A549 (cell line): ENCODE results near the gene SLC44A2.

Experiments
- EP300 ChIP-seq, 2 experiments: fragments of >200 bp; sonication (Bioruptor Twin); formaldehyde crosslinking; IDR thresholded peaks; 2 replicates in 1 of 2; 3 replicates in 1 of 2; pipeline ENCODE4 v1.6.1; 2016 to 2017
- JUN ChIP-seq, 2 experiments: fragments of >200 bp; sonication (Bioruptor Twin); formaldehyde crosslinking; IDR thresholded peaks; 2 replicates in 1 of 2; 3 replicates in 1 of 2; pipeline ENCODE4 v1.6.1; 2016 to 2017
- JUNB ChIP-seq: fragments of >200 bp; sonication (Bioruptor Twin); formaldehyde crosslinking; IDR thresholded peaks from 2 replicates; pipeline ENCODE4 v1.6.1; 2016
- SMC3 ChIP-seq: fragments of >200 bp; sonication (Bioruptor Twin); formaldehyde crosslinking; IDR thresholded peaks from 3 replicates; pipeline ENCODE4 v1.6.1; 2018; ENCODE audit warnings: inconsistent platforms
- ZC3H11A ChIP-seq: fragments of 450-650 bp; IDR thresholded peaks from 2 replicates; pipeline ENCODE4 v1.6.1; 2014; ENCODE audit warnings: antibody characterized with exemption, mild to moderate bottlenecking
- TF ChIP-seq, protein P1 (sequence below): fragments of >200 bp; sonication (Bioruptor Twin); formaldehyde crosslinking; IDR thresholded peaks from 3 replicates; pipeline ENCODE4 v1.5.1; 2016
- TF ChIP-seq, protein P2 (sequence below): fragments of 450-650 bp; IDR thresholded peaks from 2 replicates; pipeline ENCODE4 v1.6.1; 2014; ENCODE audit warnings: antibody characterized with exemption

DNA sequence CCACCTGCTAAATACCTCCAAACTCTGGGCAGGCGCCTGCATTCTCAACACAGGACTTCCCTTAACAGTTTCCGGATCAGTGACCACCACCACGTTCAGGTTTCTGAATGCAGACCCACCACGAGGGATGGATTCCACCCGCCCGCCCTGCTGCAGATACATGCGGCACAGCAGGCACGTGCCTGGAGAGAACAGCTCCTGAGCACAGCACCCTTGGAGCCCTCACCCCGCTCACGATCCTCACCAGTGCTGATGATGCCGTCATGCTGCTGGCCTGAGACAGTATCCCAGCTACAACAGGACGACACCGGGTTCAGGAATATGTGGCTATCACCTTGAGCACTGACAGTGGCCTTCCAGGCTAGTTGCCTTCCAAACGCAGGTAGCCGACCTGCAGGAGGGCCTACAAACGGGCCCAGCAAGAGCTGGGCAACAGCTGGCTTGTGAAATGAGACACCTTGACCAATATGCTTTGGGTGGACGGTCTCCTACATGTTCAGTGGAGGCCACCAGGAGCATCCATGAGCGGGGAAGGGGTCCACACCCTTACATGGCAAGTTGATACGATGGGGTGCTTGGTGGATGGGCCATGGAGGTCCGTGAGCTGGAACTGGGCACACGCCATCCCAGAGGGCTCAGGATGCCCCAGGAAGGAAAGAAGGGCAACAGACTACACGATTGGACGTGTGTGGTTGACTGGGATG, 66.0 kb downstream of the SLC44A2 start:
- TF ChIP-seq, protein P1, sequence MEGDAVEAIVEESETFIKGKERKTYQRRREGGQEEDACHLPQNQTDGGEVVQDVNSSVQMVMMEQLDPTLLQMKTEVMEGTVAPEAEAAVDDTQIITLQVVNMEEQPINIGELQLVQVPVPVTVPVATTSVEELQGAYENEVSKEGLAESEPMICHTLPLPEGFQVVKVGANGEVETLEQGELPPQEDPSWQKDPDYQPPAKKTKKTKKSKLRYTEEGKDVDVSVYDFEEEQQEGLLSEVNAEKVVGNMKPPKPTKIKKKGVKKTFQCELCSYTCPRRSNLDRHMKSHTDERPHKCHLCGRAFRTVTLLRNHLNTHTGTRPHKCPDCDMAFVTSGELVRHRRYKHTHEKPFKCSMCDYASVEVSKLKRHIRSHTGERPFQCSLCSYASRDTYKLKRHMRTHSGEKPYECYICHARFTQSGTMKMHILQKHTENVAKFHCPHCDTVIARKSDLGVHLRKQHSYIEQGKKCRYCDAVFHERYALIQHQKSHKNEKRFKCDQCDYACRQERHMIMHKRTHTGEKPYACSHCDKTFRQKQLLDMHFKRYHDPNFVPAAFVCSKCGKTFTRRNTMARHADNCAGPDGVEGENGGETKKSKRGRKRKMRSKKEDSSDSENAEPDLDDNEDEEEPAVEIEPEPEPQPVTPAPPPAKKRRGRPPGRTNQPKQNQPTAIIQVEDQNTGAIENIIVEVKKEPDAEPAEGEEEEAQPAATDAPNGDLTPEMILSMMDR: no peak
- no peak for TF ChIP-seq JUN (IDR thresholded peaks at IDR 0.05)
- TF ChIP-seq SMC3: no peak
- TF ChIP-seq JUNB: no peak
- TF ChIP-seq, protein P2, sequence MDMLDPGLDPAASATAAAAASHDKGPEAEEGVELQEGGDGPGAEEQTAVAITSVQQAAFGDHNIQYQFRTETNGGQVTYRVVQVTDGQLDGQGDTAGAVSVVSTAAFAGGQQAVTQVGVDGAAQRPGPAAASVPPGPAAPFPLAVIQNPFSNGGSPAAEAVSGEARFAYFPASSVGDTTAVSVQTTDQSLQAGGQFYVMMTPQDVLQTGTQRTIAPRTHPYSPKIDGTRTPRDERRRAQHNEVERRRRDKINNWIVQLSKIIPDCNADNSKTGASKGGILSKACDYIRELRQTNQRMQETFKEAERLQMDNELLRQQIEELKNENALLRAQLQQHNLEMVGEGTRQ: no peak
- no peak for TF ChIP-seq ZC3H11A
- no peak for TF ChIP-seq EP300 (IDR thresholded peaks at IDR 0.05)
